Parathyroid adenoma (tissue), 2 donors: ENCODE data around the gene DNAH12.
"Not testable (repeated sequence)": the region's sequence is repeated elsewhere in the genome, so short reads cannot be mapped to it uniquely, and the experiment has no call there.

Experiments used
- H2AFZ ChIP-seq: fragments of 300-600 bp; sonication (generic); one replicate; pipeline ENCODE4 v1.7.0; 2017; ENCODE audit warnings: antibody characterized with exemption, mild to moderate bottlenecking
- H3K27ac ChIP-seq: fragments of 300-600 bp; sonication (generic); one replicate; pipeline ENCODE4 v1.7.0; 2017
- H3K27me3 ChIP-seq: fragments of 300-600 bp; sonication (generic); one replicate; pipeline ENCODE4 v1.7.0; 2017; ENCODE audit warnings: low read length; ENCODE audit not compliant: control insufficient read depth, insufficient read depth
- H3K36me3 ChIP-seq: fragments of 300-600 bp; sonication (generic); one replicate; pipeline ENCODE4 v1.7.0; 2017; ENCODE audit warnings: low read length; ENCODE audit not compliant: control insufficient read depth, insufficient read depth
- H3K4me1 ChIP-seq: fragments of 300-600 bp; sonication (generic); one replicate; pipeline ENCODE4 v1.7.0; 2017; ENCODE audit warnings: control low read depth
- H3K4me2 ChIP-seq: fragments of 300-600 bp; sonication (generic); one replicate; pipeline ENCODE4 v1.7.0; 2017; ENCODE audit warnings: low read length
- H3K4me3 ChIP-seq: fragments of 300-600 bp; sonication (generic); one replicate; pipeline ENCODE4 v1.7.0; 2017; ENCODE audit warnings: low read depth, low read length
- H3K79me2 ChIP-seq: fragments of 300-600 bp; sonication (generic); one replicate; pipeline ENCODE4 v1.7.0; 2017; ENCODE audit warnings: control low read depth
- H3K9ac ChIP-seq: fragments of 300-600 bp; sonication (generic); one replicate; pipeline ENCODE4 v1.7.0; 2017; ENCODE audit warnings: mild to moderate bottlenecking
- H3K9me3 ChIP-seq: fragments of 300-600 bp; sonication (generic); one replicate; pipeline ENCODE4 v1.7.0; 2017; ENCODE audit warnings: low read length; ENCODE audit not compliant: control insufficient read depth
- CTCF ChIP-seq: fragments of 300-600 bp; sonication (generic); IDR thresholded peaks from one replicate; pipeline ENCODE4 v1.7.0; 2017; ENCODE audit warnings: antibody characterized with exemption, mild to moderate bottlenecking
- donor health status: primary hyperparathyroidism.

Gene DNAH12

GRCh38 chr3:57335283-57335938 lies 208.7 kb downstream of the DNAH12 start:
- no peak for TF ChIP-seq CTCF
- Histone ChIP-seq H3K36me3 (no peaks in the 10 kb centered on the region), H3K9ac (no peak overlapping the region), H3K4me3 (no peak overlapping the region), H3K9me3 (no peaks in the 10 kb centered on the region), H3K27me3 (no peaks in the 10 kb centered on the region), H3K4me1 (no peaks in the 10 kb centered on the region), H2AFZ (no peak overlapping the region), H3K79me2 (no peaks in the 10 kb centered on the region), H3K27ac (no peak overlapping the region), H3K4me2 (no peak overlapping the region)

GRCh38 chr3:57331078-57331610 lies 213.0 kb downstream of the DNAH12 start:
- no peak for TF ChIP-seq CTCF
- no peak overlapping the region for H3K4me2 ChIP-seq
- no peak overlapping the region for H3K27ac ChIP-seq
- H3K36me3 ChIP-seq, result no peaks in the 10 kb centered on the region
- H3K4me1 ChIP-seq, result no peaks in the 10 kb centered on the region
- H3K79me2 ChIP-seq, result no peaks in the 10 kb centered on the region
- no peaks in the 10 kb centered on the region for H3K27me3 ChIP-seq
- no peak overlapping the region for H3K4me3 ChIP-seq
- H3K9me3 ChIP-seq, result no peaks in the 10 kb centered on the region
- no peak overlapping the region for H3K9ac ChIP-seq
- H2AFZ ChIP-seq, result no peak overlapping the region

- not testable (repeated sequence) for H3K27ac ChIP-seq, H3K4me2 ChIP-seq, H3K4me3 ChIP-seq, H3K9me3 ChIP-seq, H2AFZ ChIP-seq, H3K36me3 ChIP-seq, H3K79me2 ChIP-seq, H3K27me3 ChIP-seq, H3K4me1 ChIP-seq, H3K9ac ChIP-seq
Measured at GRCh38 chr3:57326498-57326897, 217.6 kb downstream of the DNAH12 start.

GRCh38 chr3:57314204-57314603 lies 229.9 kb downstream of the DNAH12 start:
- H3K4me1 ChIP-seq, result no peaks in the 10 kb centered on the region
- H2AFZ ChIP-seq, result no peak overlapping the region
- H3K27me3 ChIP-seq, result no peaks in the 10 kb centered on the region
- no peaks in the 10 kb centered on the region for H3K36me3 ChIP-seq
- no peaks in the 10 kb centered on the region for H3K79me2 ChIP-seq
- no peak for TF ChIP-seq CTCF
- H3K4me2 ChIP-seq, result no peak overlapping the region
- H3K9ac ChIP-seq, result no peak overlapping the region
- no peak overlapping the region for H3K27ac ChIP-seq
- H3K4me3 ChIP-seq, result no peak overlapping the region
- H3K9me3 ChIP-seq, result no peaks in the 10 kb centered on the region

GRCh38 chr3:57309769-57310360 lies 234.3 kb downstream of the DNAH12 start:
- Histone ChIP-seq H3K27me3 (no peaks in the 10 kb centered on the region), H3K4me2 (no peak overlapping the region), H3K9ac (no peak overlapping the region), H3K4me1 (no peaks in the 10 kb centered on the region), H2AFZ (no peak overlapping the region), H3K9me3 (no peaks in the 10 kb centered on the region), H3K4me3 (no peak overlapping the region), H3K36me3 (no peaks in the 10 kb centered on the region), H3K27ac (no peak overlapping the region), H3K79me2 (no peaks in the 10 kb centered on the region)
- TF ChIP-seq CTCF, result no peak

GRCh38 chr3:57303520-57303919 lies 240.6 kb downstream of the DNAH12 start:
- not testable (repeated sequence) for H3K4me2 ChIP-seq, H3K9ac ChIP-seq, H3K4me3 ChIP-seq, H3K4me1 ChIP-seq, H3K27me3 ChIP-seq, H3K9me3 ChIP-seq, H2AFZ ChIP-seq, H3K36me3 ChIP-seq, H3K27ac ChIP-seq, H3K79me2 ChIP-seq
